ENCODE results near the gene HTR2C. TPM values are rescaled to one million over a fixed set of nuclear protein-coding genes. Genes with fewer than 3 reads are reported as not detected.

HTR2C gene
- total and polyA plus RNA-seq, 9 donors, result not detected

- WGBS, 3 donors, result 60 to 66% (median 63%) methylated on average over 1 of the region's 1 CpG
- Histone ChIP-seq H3K27me3 (peaks cover 2% of the 10 kb centered on the region), H3K9me3 (no peaks in the 10 kb centered on the region), H3K36me3 (no peaks in the 10 kb centered on the region), H3K4me1 (ENCODE audit: insufficient read depth) (no peaks in the 10 kb centered on the region), H3K27ac (no peak overlapping the region), H3K4me3 (no peak overlapping the region)
- TF ChIP-seq CTCF (IDR thresholded peaks at IDR 0.05) (no peak), POLR2A (IDR thresholded peaks at IDR 0.05) (no peak), EP300 (IDR thresholded peaks at IDR 0.05) (no peak)
- intact Hi-C loops (cut with DNase I), result no loop called here
- no peak for DNase-seq
Observed at GRCh38 chrX:114766541-114766940, 182.7 kb downstream of the HTR2C start.

- Histone ChIP-seq H3K36me3 (no peaks in the 10 kb centered on the region), H3K27me3 (no peaks in the 10 kb centered on the region), H3K4me1 (ENCODE audit: insufficient read depth) (no peaks in the 10 kb centered on the region), H3K9me3 (no peaks in the 10 kb centered on the region), H3K27ac (no peak overlapping the region), H3K4me3 (no peak overlapping the region)
- no peak for DNase-seq
- TF ChIP-seq CTCF (IDR thresholded peaks at IDR 0.05) (no peak), EP300 (IDR thresholded peaks at IDR 0.05) (no peak), POLR2A (IDR thresholded peaks at IDR 0.05) (no peak)
- 24 to 62% (median 44%) methylated on average over 1 of the region's 1 CpG for WGBS, 3 donors
- intact Hi-C loops (cut with DNase I), result no loop called here
Observed at GRCh38 chrX:114774691-114775090, 190.8 kb downstream of the HTR2C start.

GRCh38 chrX:114782925-114783324 is 199.0 kb downstream of the HTR2C start:
- H3K27me3 ChIP-seq, result peaks cover 3% of the 10 kb centered on the region
- DNase-seq, result no peak
- H3K4me1 ChIP-seq (ENCODE audit: insufficient read depth), result no peaks in the 10 kb centered on the region
- 31 to 50% (median 33%) methylated on average over 1 of the region's 1 CpG for WGBS, 3 donors
- intact Hi-C loops (cut with DNase I), result no loop called here
- H3K9me3 ChIP-seq, result no peaks in the 10 kb centered on the region
- H3K27ac ChIP-seq, result no peak overlapping the region
- H3K36me3 ChIP-seq, result no peaks in the 10 kb centered on the region
- no peak for TF ChIP-seq CTCF (IDR thresholded peaks at IDR 0.05)
- no peak for TF ChIP-seq EP300 (IDR thresholded peaks at IDR 0.05)
- no peak for TF ChIP-seq POLR2A (IDR thresholded peaks at IDR 0.05)
- H3K4me3 ChIP-seq, result no peak overlapping the region

- H3K27me3 ChIP-seq, result peaks cover 3% of the 10 kb centered on the region
- no peak for DNase-seq
- TF ChIP-seq EP300 (IDR thresholded peaks at IDR 0.05) (no peak), POLR2A (IDR thresholded peaks at IDR 0.05) (no peak), CTCF (IDR thresholded peaks at IDR 0.05) (no peak)
- no peak overlapping the region for H3K27ac ChIP-seq
- 75 to 85% (median 79%) methylated on average over 3 of the region's 3 CpGs for WGBS, 3 donors
- H3K4me3 ChIP-seq, result no peak overlapping the region
- intact Hi-C loops (cut with DNase I), result no loop called here
- H3K9me3 ChIP-seq, result no peaks in the 10 kb centered on the region
- no peaks in the 10 kb centered on the region for H3K36me3 ChIP-seq
- no peaks in the 10 kb centered on the region for H3K4me1 ChIP-seq (ENCODE audit: insufficient read depth)
Observed at GRCh38 chrX:114787061-114787460, 203.2 kb downstream of the HTR2C start.

GRCh38 chrX:114797494-114797893 is 213.6 kb downstream of the HTR2C start:
- H3K27ac ChIP-seq, result no peak overlapping the region
- DNase-seq, result no peak
- TF ChIP-seq EP300 (IDR thresholded peaks at IDR 0.05) (no peak), POLR2A (IDR thresholded peaks at IDR 0.05) (no peak), CTCF (IDR thresholded peaks at IDR 0.05) (no peak)
- H3K36me3 ChIP-seq, result no peaks in the 10 kb centered on the region
- intact Hi-C loops (cut with DNase I), result no loop called here
- H3K4me3 ChIP-seq, result no peak overlapping the region
- 70 to 80% (median 78%) methylated on average over 1 of the region's 1 CpG for WGBS, 3 donors
- no peaks in the 10 kb centered on the region for H3K27me3 ChIP-seq
- H3K4me1 ChIP-seq (ENCODE audit: insufficient read depth), result no peaks in the 10 kb centered on the region
- H3K9me3 ChIP-seq, result no peaks in the 10 kb centered on the region

Measured in ovary (tissue), 9 donors.